Activated CD4-positive, alpha-beta T cell treated with anti-CD3 and anti-CD28 coated beads for 36 hours (primary cell): ENCODE results near the gene YKT6. TPM values are rescaled to one million over a fixed set of nuclear protein-coding genes. Genes with fewer than 3 reads are reported as not detected.
A peak's percentile ranks its signal among the peaks of the same experiment; 100 is the strongest.

ENCODE experiments used
- ATAC-seq: fragments of 200-7000 bp; cut with Tn5 transposase; one replicate; pipeline ENCODE4 v1.10.0; 2021; ENCODE audit warnings: mild to moderate bottlenecking, moderate library complexity
- CTCF ChIA-PET: fragments of 350-600 bp; sonication (Branson Sonifier 250); formaldehyde crosslinking; loops from one replicate; lab custom pipeline; 2021; ENCODE audit warnings: antibody characterized with exemption; lab: Charles Lee
- POLR2A ChIA-PET: fragments of 350-600 bp; sonication (Branson Sonifier 250); formaldehyde crosslinking; loops from one replicate; lab custom pipeline; 2021; ENCODE audit warnings: antibody characterized with exemption, inconsistent platforms; lab: Charles Lee
- DNase-seq: peaks from one replicate; pipeline ENCODE4 v3.0.0-alpha.2; 2020
- H3K27ac Mint-ChIP-seq: one replicate; pipeline ENCODE4 v1.8.0; 2021; ENCODE audit warnings: mixed read lengths
- H3K27me3 Mint-ChIP-seq: one replicate; pipeline ENCODE4 v1.8.0; 2021; ENCODE audit warnings: mixed read lengths
- H3K36me3 Mint-ChIP-seq: one replicate; pipeline ENCODE4 v1.8.0; 2021; ENCODE audit warnings: low read depth, mixed read lengths
- H3K4me1 Mint-ChIP-seq: one replicate; pipeline ENCODE4 v1.8.0; 2021; ENCODE audit warnings: mixed read lengths
- H3K4me3 Mint-ChIP-seq: one replicate; pipeline ENCODE4 v1.8.0; 2021; ENCODE audit warnings: mild to moderate bottlenecking, moderate library complexity, mixed read lengths
- H3K9me3 Mint-ChIP-seq: one replicate; pipeline ENCODE4 v1.8.0; 2021; ENCODE audit warnings: low read depth, mixed read lengths
- intact Hi-C, 2 experiments: fragments of 100-400 bp; cut with DNase I in 1 of 2; cut with micrococcal nuclease in 1 of 2; formaldehyde crosslinking; loops; one replicate each; pipeline versions ENCODE4 v1.14.2 to v1.15.1; 2022 to 2024; cut with DNase I, micrococcal nuclease
- total RNA-seq, 2 experiments: library from RNA; stranded (reverse); gene quantifications; one replicate each; pipeline ENCODE4 v1.2.3, GENCODE V29; 2021

Gene YKT6
- total RNA-seq, 2 experiments from 2014 or later, result 51.0 to 51.3 TPM

DNA sequence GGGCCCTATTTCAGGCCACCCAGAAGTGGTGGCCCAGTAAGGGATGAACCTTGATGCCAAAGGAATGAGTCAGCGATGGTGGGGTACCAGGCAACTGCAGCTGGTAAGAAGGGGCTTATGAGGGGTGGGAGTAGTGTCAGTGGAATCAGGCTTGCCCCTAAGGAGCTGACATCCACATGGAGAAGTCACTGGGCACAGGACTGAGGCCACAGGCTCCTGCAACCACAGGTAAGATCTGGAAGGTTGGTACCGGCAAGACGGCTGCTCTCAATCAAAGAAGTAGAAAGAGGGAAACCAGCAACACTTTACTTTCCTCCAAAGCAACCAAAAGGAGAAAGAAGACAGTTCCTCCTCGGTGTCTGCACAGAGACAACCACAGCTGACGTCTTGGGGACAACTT lies 14.0 kb upstream of the YKT6 start:
- ATAC-seq (no peak), DNase-seq (no peak)
- H3K9me3 Mint-ChIP-seq, result peaks cover 2% of the 10 kb centered on the region
- H3K36me3 Mint-ChIP-seq, result no peaks in the 10 kb centered on the region
- no peaks in the 10 kb centered on the region for H3K4me1 Mint-ChIP-seq
- intact Hi-C loops, result no loop called here
- H3K27me3 Mint-ChIP-seq, result no peaks in the 10 kb centered on the region
- ChIA-PET CTCF (no interaction called here), POLR2A (interaction anchor here (0.6 kb wide), 1 partner anchor 301 kb away, joined by 8 read pairs; no protein-coding TSS in a partner anchor)
- no peak overlapping the region for H3K27ac Mint-ChIP-seq
- no peak overlapping the region for H3K4me3 Mint-ChIP-seq

DNA sequence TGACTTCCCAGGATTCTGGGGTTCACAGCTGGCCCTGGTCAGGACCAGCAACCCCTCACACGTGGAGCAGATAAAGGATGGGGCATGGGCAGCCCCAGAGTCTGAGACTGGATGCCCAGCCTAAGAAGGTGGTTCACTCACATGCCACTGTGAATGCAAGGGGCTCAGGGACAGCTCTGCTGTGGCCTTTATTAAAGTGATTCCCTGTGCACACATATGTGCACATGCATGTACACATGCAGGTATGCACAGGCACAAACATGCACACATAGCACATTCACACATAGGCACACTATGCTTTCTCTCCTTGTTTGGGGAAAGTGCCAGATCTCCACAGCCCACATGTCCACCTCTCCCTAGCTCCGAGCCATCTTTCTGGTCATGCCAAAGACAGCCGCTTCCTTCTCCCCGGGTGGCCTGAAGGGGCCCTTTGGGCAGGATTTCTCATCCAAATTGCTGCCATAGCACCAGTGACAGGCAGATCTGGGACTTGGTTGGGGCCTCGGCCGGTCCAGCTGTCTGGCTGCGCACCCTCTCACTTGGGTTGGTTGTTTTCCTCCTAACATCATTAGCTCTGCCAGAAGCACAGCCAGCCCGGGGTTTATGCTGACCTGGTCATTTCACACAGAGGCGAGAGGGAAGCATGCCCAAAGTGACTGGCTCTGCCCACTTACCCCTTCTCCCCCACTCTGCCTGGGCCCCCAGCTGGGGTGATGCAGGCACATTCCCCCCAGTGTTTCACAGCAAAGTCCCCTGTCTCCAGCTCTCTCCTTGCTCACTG lies 13.0 kb upstream of the YKT6 start:
- no peaks in the 10 kb centered on the region for H3K36me3 Mint-ChIP-seq
- intact Hi-C loops, result no loop called here
- CTCF ChIA-PET, result no interaction called here
- no peak overlapping the region for H3K27ac Mint-ChIP-seq
- H3K4me3 Mint-ChIP-seq, result no peak overlapping the region
- ATAC-seq, result no peak
- no peaks in the 10 kb centered on the region for H3K27me3 Mint-ChIP-seq
- POLR2A ChIA-PET, result no interaction called here
- H3K4me1 Mint-ChIP-seq, result no peaks in the 10 kb centered on the region
- DNase-seq, result no peak
- no peaks in the 10 kb centered on the region for H3K9me3 Mint-ChIP-seq

DNA sequence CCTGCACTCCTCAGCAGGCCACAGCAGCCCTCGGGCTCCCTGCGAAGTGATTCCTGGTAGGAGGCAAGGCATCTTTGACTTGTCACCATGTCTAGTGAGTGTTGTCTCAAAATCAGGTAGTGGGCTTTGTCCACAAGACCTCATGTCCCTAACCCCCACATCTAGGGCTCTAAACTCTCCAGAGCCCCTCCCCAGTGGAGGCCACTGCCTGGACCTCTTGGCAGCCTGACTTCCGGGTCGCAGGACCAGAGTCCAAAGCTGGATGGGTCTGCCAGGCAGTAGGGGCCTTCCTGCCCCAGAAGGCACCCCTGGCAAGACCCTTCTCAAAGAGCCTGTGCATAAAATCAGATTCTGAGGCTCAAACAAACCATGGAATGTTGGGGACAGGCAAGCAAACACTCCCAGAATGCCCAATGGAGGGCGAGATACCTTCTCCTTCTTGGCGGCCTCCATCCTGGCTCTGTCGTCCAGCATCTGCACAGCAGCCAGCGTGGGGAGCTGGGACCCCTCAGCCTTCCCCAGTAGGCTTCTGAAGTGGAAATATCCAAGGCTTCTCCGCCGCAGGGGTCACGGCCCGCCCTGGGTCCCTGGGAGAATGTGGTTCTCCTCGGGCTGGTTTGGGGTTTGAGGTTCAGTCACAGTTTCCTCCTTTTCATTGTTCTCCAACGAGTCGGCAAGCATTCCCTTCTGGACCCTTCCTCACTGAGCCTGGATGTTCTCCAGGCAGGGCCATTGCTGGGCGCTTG lies 12.1 kb upstream of the YKT6 start:
- H3K4me1 Mint-ChIP-seq, result no peaks in the 10 kb centered on the region
- ChIA-PET CTCF (no interaction called here), POLR2A (no interaction called here)
- DNase-seq (no peak), ATAC-seq (no peak)
- intact Hi-C loops, result no loop called here
- H3K27me3 Mint-ChIP-seq, result no peaks in the 10 kb centered on the region
- no peaks in the 10 kb centered on the region for H3K9me3 Mint-ChIP-seq
- no peaks in the 10 kb centered on the region for H3K36me3 Mint-ChIP-seq
- no peak overlapping the region for H3K4me3 Mint-ChIP-seq
- no peak overlapping the region for H3K27ac Mint-ChIP-seq

DNA sequence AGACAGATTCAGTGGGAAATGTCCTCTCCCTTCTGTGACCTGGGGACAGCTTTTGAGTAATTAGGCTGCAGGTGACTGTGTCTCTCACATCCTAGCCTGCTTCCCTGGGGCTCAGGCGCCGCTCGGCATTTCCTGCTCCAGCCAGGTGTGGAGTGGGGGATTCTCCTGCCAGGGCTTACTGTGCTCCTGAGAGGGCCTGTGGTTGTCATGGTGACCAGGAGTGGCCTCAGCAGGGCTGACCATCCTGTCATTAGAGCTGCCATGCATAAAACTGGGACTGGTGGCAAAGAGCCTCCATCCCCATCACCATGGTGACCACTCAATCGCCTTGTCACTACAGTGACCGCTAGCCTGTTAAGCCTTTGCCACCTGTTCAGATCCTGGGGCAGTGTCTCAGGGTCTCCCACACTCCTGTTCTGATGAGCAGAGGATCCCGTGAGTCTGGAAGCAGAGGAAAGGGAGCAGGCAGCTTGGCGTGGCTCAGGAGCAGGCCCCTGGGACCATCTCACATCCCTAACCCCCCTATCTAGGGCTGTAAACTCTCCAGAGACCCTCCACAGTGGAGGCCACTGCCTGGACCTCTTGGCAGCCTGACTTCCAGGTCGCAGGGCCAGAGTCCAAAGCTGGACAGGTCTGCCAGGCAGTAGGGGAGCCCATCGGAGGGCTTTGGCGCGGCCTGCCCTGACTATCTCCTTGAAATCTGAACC lies 11.3 kb upstream of the YKT6 start, which contains the start of gene GCK:
Gene GCK (minus strand): TSS at position 154 of the 707 bp plus-strand sequence. CDS start 486 bp downstream, outside the sequence.
- H3K9me3 Mint-ChIP-seq, result no peaks in the 10 kb centered on the region
- DNase-seq, result no peak
- intact Hi-C loops, result no loop called here
- no peak within 1 kb of the TSS for H3K27ac Mint-ChIP-seq
- H3K4me1 Mint-ChIP-seq, result peaks cover 6% of the 10 kb centered on the region
- no peaks in the 10 kb centered on the region for H3K36me3 Mint-ChIP-seq
- no peak for ATAC-seq
- POLR2A ChIA-PET, result no interaction called here
- no peak within 1 kb of the TSS for H3K4me3 Mint-ChIP-seq
- CTCF ChIA-PET, result no interaction called here
- no peaks in the 10 kb centered on the region for H3K27me3 Mint-ChIP-seq

DNA sequence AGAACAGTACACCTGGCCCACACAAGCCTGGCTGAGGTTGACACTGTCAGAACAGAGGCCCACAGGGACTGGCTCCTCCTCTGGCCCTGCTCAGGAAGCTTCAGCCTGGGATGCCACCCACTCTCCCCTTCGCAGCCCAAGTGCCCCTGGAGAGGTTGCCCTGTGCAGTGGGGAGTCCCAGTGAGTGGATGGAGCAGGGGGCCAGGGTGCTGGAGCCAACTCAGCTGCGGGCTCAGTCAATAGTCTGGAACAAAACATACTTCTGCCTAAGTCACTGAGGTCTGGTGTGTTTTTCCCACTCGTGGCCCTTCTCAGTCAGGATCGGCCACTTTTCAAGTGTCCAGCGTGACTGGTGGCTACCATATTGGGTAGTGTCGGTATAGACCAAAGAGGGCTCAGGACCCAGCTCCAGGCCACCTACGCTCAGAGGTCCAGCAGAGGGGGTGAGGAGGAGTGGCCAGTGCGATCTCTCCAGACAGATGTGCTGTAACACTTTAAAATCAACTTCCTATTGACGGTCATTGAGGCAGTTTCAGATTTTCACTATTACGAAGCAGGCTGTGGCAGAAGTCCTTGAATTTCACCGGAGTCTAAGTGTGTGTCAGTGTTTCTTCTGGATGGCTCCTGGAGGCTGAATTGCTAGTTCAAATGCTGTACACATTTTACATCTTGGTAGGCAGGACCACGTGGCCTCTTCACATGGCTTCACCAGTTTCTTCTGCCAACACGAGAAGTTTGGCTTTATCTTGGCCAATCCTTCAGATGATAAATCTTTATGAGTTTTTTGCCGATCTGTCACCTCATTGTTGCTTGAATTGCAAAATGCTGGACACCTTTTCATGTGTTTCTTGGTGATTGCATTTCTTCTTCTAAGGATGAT lies 10.5 kb upstream of the YKT6 start:
- no peaks in the 10 kb centered on the region for H3K9me3 Mint-ChIP-seq
- H3K27ac Mint-ChIP-seq, result no peak overlapping the region
- H3K4me3 Mint-ChIP-seq, result no peak overlapping the region
- POLR2A ChIA-PET, result no interaction called here
- H3K27me3 Mint-ChIP-seq, result no peaks in the 10 kb centered on the region
- intact Hi-C loops, result no loop called here
- DNase-seq (no peak), ATAC-seq (no peak)
- peaks cover 6% of the 10 kb centered on the region for H3K4me1 Mint-ChIP-seq
- CTCF ChIA-PET, result no interaction called here
- H3K36me3 Mint-ChIP-seq, result no peaks in the 10 kb centered on the region

DNA sequence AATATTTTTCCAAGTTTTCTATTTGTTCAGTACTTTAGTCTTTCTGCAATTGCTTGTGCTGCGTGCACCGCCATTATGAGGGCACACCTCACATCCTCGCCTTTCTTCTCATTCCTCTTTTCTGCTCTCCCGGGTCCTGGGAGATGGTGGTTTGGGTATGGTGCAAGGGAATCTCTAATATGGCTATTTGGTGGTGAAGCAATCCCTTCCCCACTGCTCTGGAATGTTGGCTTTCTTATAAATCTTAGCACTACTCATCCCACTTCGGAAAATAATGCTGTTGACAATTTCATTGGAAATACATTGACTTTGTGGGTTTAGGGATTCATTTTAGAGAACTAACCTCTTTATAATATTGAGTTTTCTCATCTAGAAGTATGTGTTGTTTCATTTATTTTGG lies 9.6 kb upstream of the YKT6 start:
- no peak for DNase-seq

DNA sequence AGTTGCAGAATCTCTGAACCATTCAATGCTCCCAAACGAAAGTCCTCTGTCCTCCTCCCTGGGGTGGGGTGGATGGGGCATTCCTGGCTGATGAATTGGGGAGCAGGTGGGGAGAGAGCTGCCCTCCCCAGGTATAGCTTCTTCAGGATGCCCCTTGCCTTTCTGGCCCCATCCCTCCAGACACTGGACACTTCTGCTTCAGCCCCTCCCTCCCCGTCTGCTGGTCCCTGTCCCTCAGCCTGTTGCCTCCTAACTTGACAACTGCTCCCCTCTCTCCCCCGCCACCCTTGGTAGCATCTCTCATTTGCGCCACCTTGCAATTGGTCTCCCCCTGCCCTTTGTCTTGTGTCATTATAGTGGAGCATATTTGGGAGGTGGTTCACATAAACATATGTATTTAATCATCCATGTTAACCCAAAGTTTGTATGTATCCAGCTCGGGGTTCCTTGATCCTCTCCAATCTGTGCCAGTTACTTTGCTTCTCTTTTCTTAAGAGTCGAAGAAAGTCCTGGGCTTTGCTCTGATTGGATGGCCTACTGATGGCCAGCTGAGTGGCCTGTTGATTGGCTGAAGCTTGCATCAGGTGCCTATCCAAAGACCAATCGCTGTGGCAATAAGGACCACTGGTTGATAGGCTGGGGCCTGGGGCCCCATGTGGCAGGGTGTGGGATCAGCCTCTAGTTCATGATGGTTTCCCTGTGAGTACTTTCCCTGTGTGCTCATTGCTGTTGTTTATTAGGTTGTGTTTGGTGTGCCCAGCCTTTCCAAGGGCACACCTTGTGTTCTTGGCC lies 7.6 kb upstream of the YKT6 start:
- no peak for DNase-seq
- Mint-ChIP-seq H3K4me3 (no peak overlapping the region), H3K9me3 (no peaks in the 10 kb centered on the region), H3K4me1 (peaks cover 8% of the 10 kb centered on the region), H3K36me3 (no peaks in the 10 kb centered on the region), H3K27me3 (peaks cover 6% of the 10 kb centered on the region), H3K27ac (no peak overlapping the region)
- POLR2A ChIA-PET, result no interaction called here
- peak; percentile 31 for ATAC-seq
- intact Hi-C loops, result no loop called here
- CTCF ChIA-PET, result interaction anchor here (0.6 kb wide), 1 partner anchor 88 kb away, joined by 3 read pairs; no protein-coding TSS in a partner anchor

More for the DNA sequence above, 9.6 kb upstream of the YKT6 start:
- ChIA-PET CTCF (no interaction called here), POLR2A (no interaction called here)
- no peaks in the 10 kb centered on the region for H3K36me3 Mint-ChIP-seq
- no peaks in the 10 kb centered on the region for H3K9me3 Mint-ChIP-seq
- intact Hi-C loops, result no loop called here
- H3K27ac Mint-ChIP-seq, result no peak overlapping the region
- no peak for ATAC-seq
- peaks cover 6% of the 10 kb centered on the region for H3K4me1 Mint-ChIP-seq
- no peaks in the 10 kb centered on the region for H3K27me3 Mint-ChIP-seq
- no peak overlapping the region for H3K4me3 Mint-ChIP-seq

DNA sequence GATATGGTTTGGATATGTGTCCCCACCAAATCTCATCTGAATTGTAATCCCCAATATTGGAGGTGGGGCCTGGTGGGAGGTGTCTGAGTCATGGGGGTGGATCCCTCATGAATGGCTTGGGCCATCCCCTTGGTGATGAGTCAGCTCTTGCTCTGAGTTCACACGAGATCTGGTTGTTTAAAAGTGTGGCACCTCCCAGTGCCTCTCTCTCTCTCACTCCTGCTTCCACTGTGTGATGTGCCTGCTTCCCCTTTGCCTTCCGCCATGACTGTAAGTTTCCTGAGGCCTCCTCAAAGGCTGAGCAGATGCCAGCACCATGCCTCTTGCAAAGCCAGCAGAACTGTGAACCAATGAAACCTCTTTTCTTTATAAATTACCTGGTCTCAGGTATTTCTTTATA lies 6.7 kb upstream of the YKT6 start:
- peak; percentile 75 for DNase-seq
- POLR2A ChIA-PET, result no interaction called here
- CTCF ChIA-PET, result interaction anchor here (0.6 to 0.8 kb wide), 4 partner anchors 11 to 175 kb away, joined by 3 to 4 read pairs (median 3); no protein-coding TSS in a partner anchor

DNA sequence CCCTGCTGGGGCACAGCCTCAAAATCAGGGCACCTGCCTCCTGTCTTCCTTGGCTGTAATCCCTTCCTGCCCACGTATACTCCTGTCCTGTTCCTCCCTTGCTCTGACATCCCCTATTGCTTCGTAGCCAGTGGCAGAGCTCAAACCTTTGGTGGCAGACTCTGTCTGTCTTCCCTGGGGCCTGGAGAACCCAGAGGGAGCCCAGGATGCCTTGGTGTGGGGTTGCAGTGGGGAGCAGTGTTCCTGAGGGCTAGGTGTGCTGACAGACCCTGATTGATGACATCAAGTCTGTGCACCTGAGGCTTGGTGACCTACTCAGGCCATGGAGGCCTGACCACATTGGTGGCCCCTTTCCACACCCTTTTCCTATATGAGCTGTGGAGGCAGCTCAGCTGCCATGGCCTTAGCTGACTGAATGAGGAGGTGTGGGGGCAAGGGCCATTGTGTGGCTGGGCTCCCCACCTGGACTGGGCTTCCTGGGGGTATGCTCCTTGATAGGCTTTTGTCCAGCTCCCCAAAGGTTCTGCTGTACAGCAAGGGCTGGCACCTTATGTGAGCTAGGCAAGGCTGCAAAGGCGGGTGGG lies 6.1 kb upstream of the YKT6 start:
- ChIA-PET POLR2A (no interaction called here), CTCF (interaction anchor here (0.6 to 1.1 kb wide), 4 partner anchors 11 to 175 kb away, joined by 3 to 4 read pairs (median 3); no protein-coding TSS in a partner anchor)
- H3K27me3 Mint-ChIP-seq, result peaks cover 6% of the 10 kb centered on the region
- intact Hi-C loops, result loop anchor here in 1 of 2 experiments (2.0 kb wide), 1 partner anchor 112 kb away; the partner anchor contains the start of gene POLM
- DNase-seq (no peak), ATAC-seq (no peak)
- H3K27ac Mint-ChIP-seq, result no peak overlapping the region
- no peak overlapping the region for H3K4me3 Mint-ChIP-seq
- no peaks in the 10 kb centered on the region for H3K36me3 Mint-ChIP-seq
- no peaks in the 10 kb centered on the region for H3K9me3 Mint-ChIP-seq
- peaks cover 8% of the 10 kb centered on the region for H3K4me1 Mint-ChIP-seq

More for the DNA sequence above, 6.7 kb upstream of the YKT6 start:
- intact Hi-C loops, result loop anchor here in 1 of 2 experiments (2.0 kb wide), 1 partner anchor 111 kb away; the partner anchor contains the start of gene POLM
- peaks cover 6% of the 10 kb centered on the region for H3K27me3 Mint-ChIP-seq
- no peak overlapping the region for H3K4me3 Mint-ChIP-seq
- no peaks in the 10 kb centered on the region for H3K36me3 Mint-ChIP-seq
- H3K9me3 Mint-ChIP-seq, result no peaks in the 10 kb centered on the region
- no peak overlapping the region for H3K27ac Mint-ChIP-seq
- peaks cover 8% of the 10 kb centered on the region for H3K4me1 Mint-ChIP-seq
- peak; percentile 91 for ATAC-seq

DNA sequence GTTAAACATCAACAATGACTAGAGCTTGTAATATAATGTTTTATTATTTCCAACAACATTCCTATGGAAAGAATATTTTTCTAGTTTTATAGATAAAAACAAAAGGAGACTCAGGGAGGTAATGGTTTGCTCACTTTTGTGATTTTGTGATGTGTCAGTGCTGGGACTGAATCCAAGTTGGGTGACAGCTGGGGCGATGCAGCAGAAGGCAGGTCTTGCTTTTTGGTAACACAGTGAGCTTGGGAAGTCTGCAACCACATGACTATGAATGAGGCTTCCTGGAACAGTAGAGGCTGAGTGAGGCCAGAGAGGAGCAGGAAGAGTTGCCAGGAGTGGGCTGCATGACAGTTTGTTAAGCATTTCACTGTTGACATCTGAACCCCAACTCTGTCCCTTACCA lies 4.9 kb upstream of the YKT6 start:
- no peaks in the 10 kb centered on the region for H3K9me3 Mint-ChIP-seq
- H3K27me3 Mint-ChIP-seq, result peaks cover 6% of the 10 kb centered on the region
- intact Hi-C loops, result loop anchor here (1.0 to 2.0 kb wide), 2 partner anchors 113 to 115 kb away; partner anchors contain the start of gene POLM (in 1 of the 2)
- no peak overlapping the region for H3K4me3 Mint-ChIP-seq
- H3K27ac Mint-ChIP-seq, result no peak overlapping the region
- peaks cover 8% of the 10 kb centered on the region for H3K4me1 Mint-ChIP-seq
- CTCF ChIA-PET, result interaction anchor here (0.6 to 1.7 kb wide), 6 partner anchors 46 to 119 kb away, joined by 3 to 5 read pairs (median 3); no protein-coding TSS in a partner anchor
- no peak for DNase-seq
- ATAC-seq, result no peak
- POLR2A ChIA-PET, result no interaction called here
- no peaks in the 10 kb centered on the region for H3K36me3 Mint-ChIP-seq
